ENCODE data around the gene CHODL.

Gene CHODL

GRCh38 chr21:18294100-18294499, 49.5 kb downstream of the CHODL start:
- no peak for DNase-seq

- no peak for DNase-seq
Observed at GRCh38 chr21:18298228-18298627, 53.6 kb downstream of the CHODL start.

Data from fibroblast of skin of right biceps (primary cell).